Progenitor cell of endocrine pancreas (in vitro differentiated cells): ENCODE results near the gene SDS. TPM values are rescaled to one million over a fixed set of nuclear protein-coding genes. Genes with fewer than 3 reads are reported as not detected.

Source experiments
- DNase-seq: peaks from one replicate; pipeline ENCODE4 v3.0.0; 2021; ENCODE audit warnings: low spot score; ENCODE audit not compliant: unreplicated experiment
- H3K27ac Mint-ChIP-seq: 2 replicates; pipeline ENCODE4 v1.8.0; 2021; ENCODE audit warnings: mild to moderate bottlenecking, moderate library complexity, mixed read lengths
- H3K27me3 Mint-ChIP-seq: 2 replicates; pipeline ENCODE4 v1.8.0; 2021; ENCODE audit warnings: mixed read lengths
- H3K36me3 Mint-ChIP-seq: 2 replicates; pipeline ENCODE4 v1.8.0; 2022; ENCODE audit warnings: mixed read lengths; ENCODE audit not compliant: insufficient read depth
- H3K4me1 Mint-ChIP-seq: 2 replicates; pipeline ENCODE4 v1.8.0; 2021; ENCODE audit warnings: low read depth, mixed read lengths
- H3K4me3 Mint-ChIP-seq: 2 replicates; pipeline ENCODE4 v1.8.0; 2021; ENCODE audit warnings: low read depth, mild to moderate bottlenecking, moderate library complexity, mixed read lengths
- H3K9me3 Mint-ChIP-seq: 2 replicates; pipeline ENCODE4 v1.8.0; 2021; ENCODE audit warnings: low read depth, mixed read lengths
- CTCF ChIP-seq: fragments of 200-600 bp; sonication (generic); IDR thresholded peaks from one replicate; pipeline ENCODE4 v1.5.0; 2021; ENCODE audit warnings: antibody characterized with exemption, mild to moderate bottlenecking; ENCODE audit not compliant: unreplicated experiment
- total RNA-seq: library from RNA; stranded (reverse); gene quantifications from 2 replicates; pipeline ENCODE4 v1.2.1, GENCODE V29; 2021

The SDS gene
- total RNA-seq, 1 donor from 2014 or later: not detected

GRCh38 chr12:113440336-113440735 is 36.6 kb upstream of the SDS start:
- DNase-seq: no peak
- peaks cover 25% of the 10 kb centered on the region for H3K4me1 Mint-ChIP-seq

GRCh38 chr12:113439606-113440030 is 35.9 kb upstream of the SDS start:
- peak; percentile 88 for TF ChIP-seq CTCF
- H3K4me1 Mint-ChIP-seq: peaks cover 25% of the 10 kb centered on the region
- peak; percentile 62 for DNase-seq
- H3K9me3 Mint-ChIP-seq: no peaks in the 10 kb centered on the region
- H3K4me3 Mint-ChIP-seq: no peak overlapping the region
- no peaks in the 10 kb centered on the region for H3K36me3 Mint-ChIP-seq
- no peak overlapping the region for H3K27ac Mint-ChIP-seq
- peaks cover 14% of the 10 kb centered on the region for H3K27me3 Mint-ChIP-seq

More at GRCh38 chr12:113440336-113440735, 36.6 kb upstream of the SDS start:
- H3K9me3 Mint-ChIP-seq: no peaks in the 10 kb centered on the region
- H3K27me3 Mint-ChIP-seq: peaks cover 20% of the 10 kb centered on the region
- no peaks in the 10 kb centered on the region for H3K36me3 Mint-ChIP-seq
- no peak overlapping the region for H3K4me3 Mint-ChIP-seq
- TF ChIP-seq CTCF: no peak
- peak overlapping the region; percentile 89 for H3K27ac Mint-ChIP-seq

- peaks cover 12% of the 10 kb centered on the region for H3K27me3 Mint-ChIP-seq
- no peaks in the 10 kb centered on the region for H3K36me3 Mint-ChIP-seq
- no peak overlapping the region for H3K4me3 Mint-ChIP-seq
- no peak for TF ChIP-seq CTCF
- no peak overlapping the region for H3K27ac Mint-ChIP-seq
- no peaks in the 10 kb centered on the region for H3K9me3 Mint-ChIP-seq
- peaks cover 25% of the 10 kb centered on the region for H3K4me1 Mint-ChIP-seq
- no peak for DNase-seq
Observed at GRCh38 chr12:113439301-113439597, 35.6 kb upstream of the SDS start.

GRCh38 chr12:113438523-113439300 is 35.0 kb upstream of the SDS start:
- Mint-ChIP-seq H3K4me1 (peaks cover 25% of the 10 kb centered on the region), H3K4me3 (no peak overlapping the region), H3K36me3 (no peaks in the 10 kb centered on the region), H3K27ac (no peak overlapping the region), H3K27me3 (peaks cover 10% of the 10 kb centered on the region), H3K9me3 (no peaks in the 10 kb centered on the region)
- DNase-seq: no peak
- no peak for TF ChIP-seq CTCF

GRCh38 chr12:113437729-113438100 is 34.0 kb upstream of the SDS start:
- TF ChIP-seq CTCF: no peak
- no peak for DNase-seq
- no peaks in the 10 kb centered on the region for H3K36me3 Mint-ChIP-seq
- no peak overlapping the region for H3K27ac Mint-ChIP-seq
- H3K4me3 Mint-ChIP-seq: no peak overlapping the region
- H3K27me3 Mint-ChIP-seq: peaks cover 10% of the 10 kb centered on the region
- H3K9me3 Mint-ChIP-seq: no peaks in the 10 kb centered on the region
- peaks cover 23% of the 10 kb centered on the region for H3K4me1 Mint-ChIP-seq
